ENCODE data around the gene ADISSP. TPM values are rescaled to one million over a fixed set of nuclear protein-coding genes. Genes with fewer than 3 reads are reported as not detected.

ADISSP gene
- total and polyA plus RNA-seq, 2 of the 13 experiments (the other 11 are each of a cell fraction or from before 2014, with no cell fraction given), result 38.3 to 90.6 TPM

DNA sequence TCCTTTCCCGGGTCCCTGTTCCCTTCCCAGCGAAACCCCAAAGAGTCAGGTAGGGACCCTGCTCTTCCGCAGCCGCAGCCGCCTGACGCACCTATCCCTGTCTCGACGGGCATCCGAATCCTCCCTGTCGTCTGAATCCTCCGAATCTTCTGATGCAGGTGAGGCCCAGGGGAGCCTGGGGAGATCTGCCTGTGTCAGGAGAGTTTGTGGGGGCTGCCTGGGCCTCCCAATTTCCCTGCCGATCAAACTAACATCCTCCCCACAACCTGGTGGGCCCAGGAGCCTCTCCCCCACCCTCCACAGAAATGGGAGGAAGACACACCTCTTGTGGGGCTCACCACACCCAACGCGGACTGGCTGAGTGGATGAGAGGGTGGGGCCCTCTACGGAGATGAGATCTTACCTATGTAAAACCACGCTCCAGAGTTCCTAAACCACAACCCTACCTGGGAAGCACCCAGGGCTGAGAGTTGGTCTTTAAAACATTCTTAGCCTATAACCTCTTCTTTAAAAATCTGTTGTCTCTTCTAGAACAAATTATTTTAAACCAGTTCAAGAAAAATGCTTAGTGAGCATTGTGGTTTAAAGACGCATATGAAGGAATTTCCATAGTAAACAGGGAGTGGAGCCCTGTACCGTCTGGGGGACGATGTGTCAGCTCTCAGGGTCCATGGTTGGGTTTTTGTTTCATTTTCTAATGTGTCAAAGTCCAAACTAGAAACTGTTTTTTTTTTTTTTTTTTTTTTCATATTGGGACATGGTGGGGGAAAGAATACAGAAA is 30.2 kb upstream of the ADISSP start:
- Histone ChIP-seq H3K4me1 (ENCODE audit: insufficient read depth, low read length) (peaks cover 44% of the 10 kb centered on the region), H3K4me2 (ENCODE audit: low read depth, low read length) (peak overlapping the region; percentile 95), H3K36me3 (replicated peaks in 1 of 2; ENCODE audit: control insufficient read depth in 1 of 2, insufficient read depth in 2 of 2, low read length in 2 of 2) (peaks cover 18 to 32% of the 10 kb centered on the region in 2 experiments), H3K27me3 (ENCODE audit: control insufficient read depth in 1 of 2, insufficient read depth in 2 of 2, low read length in 2 of 2) (no peaks in the 10 kb centered on the region; a peak in 1 of 5 replicates), H3K79me2 (ENCODE audit: insufficient read depth, low read length) (peaks cover 20% of the 10 kb centered on the region), H3K27ac (ENCODE audit: extremely low read length, insufficient read depth, low read length) (peak overlapping the region; percentile 66), H2AFZ (ENCODE audit: low read length) (peak overlapping the region; percentile 6), H3K9me3 (ENCODE audit: low read length) (no peaks in the 10 kb centered on the region), H4K20me1 (ENCODE audit: insufficient read depth, low read length) (no peaks in the 10 kb centered on the region), H3K9ac (ENCODE audit: insufficient read depth, low read depth, low read length) (peak overlapping the region; percentile 77), H3K4me3 (replicated peaks in 1 of 3; ENCODE audit: insufficient read depth in 1 of 3, low read depth in 2 of 3, low read length in 3 of 3) (peak overlapping the region; percentile 76 to 88 (median 85))
- in situ Hi-C loops (cut with HindIII; ENCODE audit: extremely low pct_ligation_motif_present, low pct_unique_long_range_greater_than_20kb) (no loop called here), intact Hi-C loops (cut with micrococcal nuclease; ENCODE audit: unreplicated experiment) (loop anchor here (1.0 kb wide), 2 partner anchors 14 to 23 kb away; partner anchors contain the start of gene AP5S1)
- 29% methylated on average over 19 of the region's 19 CpGs for WGBS (ENCODE audit: low lambda C conversion rate)
- CTCF ChIA-PET (ENCODE audit: low intra/inter-chr PET ratio, low total read pairs), result interaction anchor here (1.3 kb wide), 1 partner anchor 22 kb away, joined by 3 read pairs; the partner anchor contains the start of gene AP5S1
- TSS peak; percentile 67 for BruUV-seq (replicated peaks)
- FAIRE-seq (peak; percentile 84), DNase-seq (ENCODE audit: low spot score) (peak; percentile 85), ATAC-seq (peak; percentile 40)
- POLR2A ChIA-PET, result interaction anchor here (0.6 to 3.1 kb wide), 3 partner anchors 22 to 295 kb away, joined by 4 to 31 read pairs (median 23); partner anchors contain the start of gene AP5S1
- TF ChIP-seq MATR3 (CRISPR knock-in tag; IDR thresholded peaks at IDR 0.05) (no peak), ZFP36L2 (CRISPR knock-in tag; IDR thresholded peaks at IDR 0.05) (no peak), SRY (CRISPR knock-in tag; IDR thresholded peaks at IDR 0.05) (no peak), ZNF30 (CRISPR knock-in tag; IDR thresholded peaks at IDR 0.05) (no peak), ZNF777 (CRISPR knock-in tag; IDR thresholded peaks at IDR 0.05) (peak; percentile 72), STAG1 (CRISPR knock-in tag; IDR thresholded peaks at IDR 0.05) (no peak), FOXC1 (CRISPR knock-in tag; IDR thresholded peaks at IDR 0.05; ENCODE audit: borderline replicate concordance) (no peak), ZEB1 (IDR thresholded peaks at IDR 0.05; ENCODE audit: insufficient replicate concordance, low read depth) (peak; percentile 66), RCOR2 (CRISPR knock-in tag; IDR thresholded peaks at IDR 0.05) (no peak), ARHGAP35 (CRISPR knock-in tag; IDR thresholded peaks at IDR 0.05; ENCODE audit: borderline replicate concordance) (no peak), ZNF619 (CRISPR knock-in tag; IDR thresholded peaks at IDR 0.05) (0 out of 2 replicates have a peak, but pooled peaks have one; percentile 41), ZNF589 (CRISPR knock-in tag; conservative IDR thresholded peaks at IDR 0.05) (no peak)
- TF ChIP-seq, protein P1, sequence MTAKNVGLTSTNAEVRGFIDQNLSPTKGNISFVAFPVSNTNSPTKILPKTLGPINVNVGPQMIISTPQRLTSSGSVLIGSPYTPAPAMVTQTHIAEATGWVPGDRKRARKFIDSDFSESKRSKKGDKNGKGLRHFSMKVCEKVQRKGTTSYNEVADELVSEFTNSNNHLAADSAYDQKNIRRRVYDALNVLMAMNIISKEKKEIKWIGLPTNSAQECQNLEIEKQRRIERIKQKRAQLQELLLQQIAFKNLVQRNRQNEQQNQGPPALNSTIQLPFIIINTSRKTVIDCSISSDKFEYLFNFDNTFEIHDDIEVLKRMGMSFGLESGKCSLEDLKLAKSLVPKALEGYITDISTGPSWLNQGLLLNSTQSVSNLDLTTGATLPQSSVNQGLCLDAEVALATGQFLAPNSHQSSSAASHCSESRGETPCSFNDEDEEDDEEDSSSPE (CRISPR knock-in tag; IDR thresholded peaks at IDR 0.05), result no peak
- TF ChIP-seq, protein P2, sequence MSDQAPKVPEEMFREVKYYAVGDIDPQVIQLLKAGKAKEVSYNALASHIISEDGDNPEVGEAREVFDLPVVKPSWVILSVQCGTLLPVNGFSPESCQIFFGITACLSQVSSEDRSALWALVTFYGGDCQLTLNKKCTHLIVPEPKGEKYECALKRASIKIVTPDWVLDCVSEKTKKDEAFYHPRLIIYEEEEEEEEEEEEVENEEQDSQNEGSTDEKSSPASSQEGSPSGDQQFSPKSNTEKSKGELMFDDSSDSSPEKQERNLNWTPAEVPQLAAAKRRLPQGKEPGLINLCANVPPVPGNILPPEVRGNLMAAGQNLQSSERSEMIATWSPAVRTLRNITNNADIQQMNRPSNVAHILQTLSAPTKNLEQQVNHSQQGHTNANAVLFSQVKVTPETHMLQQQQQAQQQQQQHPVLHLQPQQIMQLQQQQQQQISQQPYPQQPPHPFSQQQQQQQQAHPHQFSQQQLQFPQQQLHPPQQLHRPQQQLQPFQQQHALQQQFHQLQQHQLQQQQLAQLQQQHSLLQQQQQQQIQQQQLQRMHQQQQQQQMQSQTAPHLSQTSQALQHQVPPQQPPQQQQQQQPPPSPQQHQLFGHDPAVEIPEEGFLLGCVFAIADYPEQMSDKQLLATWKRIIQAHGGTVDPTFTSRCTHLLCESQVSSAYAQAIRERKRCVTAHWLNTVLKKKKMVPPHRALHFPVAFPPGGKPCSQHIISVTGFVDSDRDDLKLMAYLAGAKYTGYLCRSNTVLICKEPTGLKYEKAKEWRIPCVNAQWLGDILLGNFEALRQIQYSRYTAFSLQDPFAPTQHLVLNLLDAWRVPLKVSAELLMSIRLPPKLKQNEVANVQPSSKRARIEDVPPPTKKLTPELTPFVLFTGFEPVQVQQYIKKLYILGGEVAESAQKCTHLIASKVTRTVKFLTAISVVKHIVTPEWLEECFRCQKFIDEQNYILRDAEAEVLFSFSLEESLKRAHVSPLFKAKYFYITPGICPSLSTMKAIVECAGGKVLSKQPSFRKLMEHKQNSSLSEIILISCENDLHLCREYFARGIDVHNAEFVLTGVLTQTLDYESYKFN (CRISPR knock-in tag; conservative IDR thresholded peaks at IDR 0.05), result peak; percentile 67
- TF ChIP-seq, protein P3, sequence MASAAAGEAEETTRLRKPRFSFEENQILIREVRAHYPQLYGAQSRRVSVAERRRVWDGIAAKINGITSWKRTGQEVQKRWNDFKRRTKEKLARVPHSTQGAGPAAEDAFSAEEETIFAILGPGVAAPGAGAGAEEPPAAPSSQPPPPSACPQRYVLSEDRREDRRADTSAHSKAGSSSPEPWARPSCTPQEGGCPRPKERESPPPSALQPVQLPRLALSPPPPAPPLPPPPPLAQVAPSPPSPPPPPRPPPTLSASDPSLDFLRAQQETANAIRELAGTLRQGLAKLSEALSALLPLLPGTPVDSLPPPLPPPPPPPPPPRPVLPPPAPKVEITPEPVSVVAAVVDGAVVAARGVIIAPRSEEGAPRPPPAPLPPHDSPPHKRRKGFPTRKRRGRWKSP (CRISPR knock-in tag; IDR thresholded peaks at IDR 0.05), result 0 out of 2 replicates have a peak, but pooled peaks have one; percentile 37
- TF ChIP-seq, protein P4, sequence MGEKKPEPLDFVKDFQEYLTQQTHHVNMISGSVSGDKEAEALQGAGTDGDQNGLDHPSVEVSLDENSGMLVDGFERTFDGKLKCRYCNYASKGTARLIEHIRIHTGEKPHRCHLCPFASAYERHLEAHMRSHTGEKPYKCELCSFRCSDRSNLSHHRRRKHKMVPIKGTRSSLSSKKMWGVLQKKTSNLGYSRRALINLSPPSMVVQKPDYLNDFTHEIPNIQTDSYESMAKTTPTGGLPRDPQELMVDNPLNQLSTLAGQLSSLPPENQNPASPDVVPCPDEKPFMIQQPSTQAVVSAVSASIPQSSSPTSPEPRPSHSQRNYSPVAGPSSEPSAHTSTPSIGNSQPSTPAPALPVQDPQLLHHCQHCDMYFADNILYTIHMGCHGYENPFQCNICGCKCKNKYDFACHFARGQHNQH (CRISPR knock-in tag; IDR thresholded peaks at IDR 0.05), result no peak

Data from HepG2 (cell line).